HepG2 (cell line): ENCODE results near the gene TANGO2.

ENCODE experiments used
- EZH2 ChIP-seq: conservative IDR thresholded peaks from 2 replicates; pipeline ENCODE4 v1.6.1; 2012; ENCODE audit warnings: mild to moderate bottlenecking, low read depth, low read length, moderate library complexity
- SIN3A ChIP-seq: IDR thresholded peaks from 2 replicates; pipeline ENCODE4 v1.6.1; 2011; ENCODE audit warnings: low read depth, mild to moderate bottlenecking, control low read depth, low read length, borderline replicate concordance
- TOPORS ChIP-seq: sonication (generic); formaldehyde crosslinking; IDR thresholded peaks from 2 replicates; pipeline ENCODE4 v1.8.0; 2023; ENCODE audit warnings: mild to moderate bottlenecking, missing genetic modification reagents
- TF ChIP-seq, protein P1 (sequence below): sonication (generic); formaldehyde crosslinking; IDR thresholded peaks from 2 replicates; pipeline ENCODE4 v1.5.0; 2020; ENCODE audit warnings: mild to moderate bottlenecking, missing genetic modification reagents, moderate library complexity

DNA sequence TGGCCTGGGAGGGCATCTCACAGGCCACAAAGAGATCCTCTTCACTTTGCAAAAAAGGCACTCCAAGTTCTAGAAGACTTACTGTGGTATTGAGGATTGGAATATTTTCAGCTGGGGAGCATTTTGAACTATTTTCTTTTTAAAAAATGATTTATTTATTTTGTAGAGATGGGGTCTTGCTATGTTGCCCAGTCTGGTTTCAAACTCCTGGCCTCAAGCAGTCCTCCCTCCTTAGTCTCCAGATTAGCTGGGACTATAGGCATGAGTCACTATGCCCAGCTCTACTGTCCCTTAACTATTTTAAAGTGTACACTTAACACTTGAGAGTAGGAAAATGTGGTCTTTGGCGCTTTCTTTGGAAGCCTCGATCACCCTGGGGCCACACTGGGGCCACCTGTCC is 34.2 kb downstream of the TANGO2 start:
- TF ChIP-seq SIN3A (no peak), TOPORS (CRISPR knock-in tag) (no peak), EZH2 (no peak)
- TF ChIP-seq, protein P1, sequence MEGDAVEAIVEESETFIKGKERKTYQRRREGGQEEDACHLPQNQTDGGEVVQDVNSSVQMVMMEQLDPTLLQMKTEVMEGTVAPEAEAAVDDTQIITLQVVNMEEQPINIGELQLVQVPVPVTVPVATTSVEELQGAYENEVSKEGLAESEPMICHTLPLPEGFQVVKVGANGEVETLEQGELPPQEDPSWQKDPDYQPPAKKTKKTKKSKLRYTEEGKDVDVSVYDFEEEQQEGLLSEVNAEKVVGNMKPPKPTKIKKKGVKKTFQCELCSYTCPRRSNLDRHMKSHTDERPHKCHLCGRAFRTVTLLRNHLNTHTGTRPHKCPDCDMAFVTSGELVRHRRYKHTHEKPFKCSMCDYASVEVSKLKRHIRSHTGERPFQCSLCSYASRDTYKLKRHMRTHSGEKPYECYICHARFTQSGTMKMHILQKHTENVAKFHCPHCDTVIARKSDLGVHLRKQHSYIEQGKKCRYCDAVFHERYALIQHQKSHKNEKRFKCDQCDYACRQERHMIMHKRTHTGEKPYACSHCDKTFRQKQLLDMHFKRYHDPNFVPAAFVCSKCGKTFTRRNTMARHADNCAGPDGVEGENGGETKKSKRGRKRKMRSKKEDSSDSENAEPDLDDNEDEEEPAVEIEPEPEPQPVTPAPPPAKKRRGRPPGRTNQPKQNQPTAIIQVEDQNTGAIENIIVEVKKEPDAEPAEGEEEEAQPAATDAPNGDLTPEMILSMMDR (CRISPR knock-in tag), result no peak
